Iris pigment epithelial cell (primary cell): ENCODE results near the gene RING1.
A peak's percentile ranks its signal among the peaks of the same experiment; 100 is the strongest.

ENCODE experiments used
- DNase-seq: peaks from one replicate; pipeline ENCODE4 v3.0.0-alpha.2; 2011; ENCODE audit warnings: low read depth

Gene RING1

DNA sequence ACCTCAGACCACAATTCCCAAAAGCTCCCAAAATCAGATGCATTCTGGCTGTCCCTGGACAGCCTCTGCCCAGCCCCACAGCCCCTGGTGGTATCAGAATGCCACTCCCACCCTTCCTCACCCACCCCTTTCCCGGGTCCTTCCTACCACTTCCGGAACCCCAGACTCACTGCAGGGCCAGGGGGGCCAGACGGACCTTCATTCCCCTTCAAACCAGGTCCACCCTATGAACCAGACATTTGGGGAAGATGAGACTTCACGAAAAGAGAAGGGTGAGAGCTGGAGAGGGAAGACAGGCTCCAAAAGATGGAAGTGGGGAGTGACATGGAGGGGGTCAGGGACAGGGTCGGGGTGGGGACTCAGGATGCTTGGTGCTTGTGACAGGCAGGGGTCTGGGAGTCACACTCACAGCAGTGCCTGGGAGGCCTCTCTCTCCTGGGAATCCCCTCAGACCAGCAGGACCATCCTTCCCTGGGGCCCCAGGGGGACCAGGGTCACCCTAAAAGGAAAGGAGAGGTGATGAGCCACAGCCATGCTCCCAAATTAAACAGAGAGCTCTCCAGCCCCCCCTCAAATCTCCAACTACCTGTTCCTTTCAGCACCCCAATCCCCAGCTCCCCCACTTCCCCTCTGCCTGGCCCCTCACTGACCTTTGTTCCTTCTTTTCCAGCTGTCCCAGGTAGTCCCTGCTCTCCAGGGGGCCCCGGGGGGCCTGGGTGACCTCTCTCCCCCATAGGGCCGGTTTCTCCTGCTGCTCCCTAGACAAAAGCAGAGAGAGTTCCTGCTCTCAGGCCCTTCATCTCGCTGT, 36.2 kb upstream of the RING1 start:
- DNase-seq, result no peak

DNA sequence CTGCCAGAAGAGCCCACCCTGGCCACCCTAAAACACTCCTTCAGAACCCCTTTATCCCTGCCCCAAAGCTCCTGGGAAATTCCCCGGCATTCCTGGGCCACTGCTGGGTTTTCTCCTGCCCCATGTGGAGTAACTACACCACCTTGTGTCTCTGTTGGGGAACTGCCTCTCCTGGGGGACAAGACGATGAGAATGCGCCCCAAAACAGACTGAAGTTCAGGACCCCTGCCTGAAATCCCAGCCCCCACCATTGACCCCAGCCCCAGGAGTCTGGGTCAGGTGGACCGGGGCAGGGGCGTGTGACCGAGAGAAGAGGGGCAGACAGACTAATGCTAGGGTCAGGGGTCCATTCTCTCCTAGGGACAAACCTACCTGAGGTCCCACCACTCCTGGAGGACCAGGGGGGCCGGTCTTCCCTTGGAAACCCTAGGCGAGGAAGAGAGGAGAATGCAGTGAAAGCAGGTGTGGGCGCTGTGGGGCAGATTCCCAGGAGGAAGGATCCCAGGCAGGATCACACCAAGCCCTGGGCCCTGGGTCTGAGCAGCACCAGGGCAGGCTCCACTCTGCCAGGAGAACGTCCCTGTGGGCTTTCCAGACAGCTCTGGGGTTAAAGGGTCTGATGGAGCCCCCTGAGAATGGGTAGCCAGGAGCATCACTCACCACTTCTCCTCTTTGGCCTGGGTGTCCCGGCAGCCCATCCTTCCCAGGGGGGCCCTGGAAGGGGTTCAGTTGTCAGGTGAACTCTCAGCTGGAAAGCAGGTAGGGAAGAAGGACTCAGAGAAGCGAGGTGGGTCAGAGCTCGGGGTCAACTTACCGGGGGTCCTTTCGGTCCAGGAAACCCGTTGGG, 35.4 kb upstream of the RING1 start:
- DNase-seq, result peak; percentile 47

DNA sequence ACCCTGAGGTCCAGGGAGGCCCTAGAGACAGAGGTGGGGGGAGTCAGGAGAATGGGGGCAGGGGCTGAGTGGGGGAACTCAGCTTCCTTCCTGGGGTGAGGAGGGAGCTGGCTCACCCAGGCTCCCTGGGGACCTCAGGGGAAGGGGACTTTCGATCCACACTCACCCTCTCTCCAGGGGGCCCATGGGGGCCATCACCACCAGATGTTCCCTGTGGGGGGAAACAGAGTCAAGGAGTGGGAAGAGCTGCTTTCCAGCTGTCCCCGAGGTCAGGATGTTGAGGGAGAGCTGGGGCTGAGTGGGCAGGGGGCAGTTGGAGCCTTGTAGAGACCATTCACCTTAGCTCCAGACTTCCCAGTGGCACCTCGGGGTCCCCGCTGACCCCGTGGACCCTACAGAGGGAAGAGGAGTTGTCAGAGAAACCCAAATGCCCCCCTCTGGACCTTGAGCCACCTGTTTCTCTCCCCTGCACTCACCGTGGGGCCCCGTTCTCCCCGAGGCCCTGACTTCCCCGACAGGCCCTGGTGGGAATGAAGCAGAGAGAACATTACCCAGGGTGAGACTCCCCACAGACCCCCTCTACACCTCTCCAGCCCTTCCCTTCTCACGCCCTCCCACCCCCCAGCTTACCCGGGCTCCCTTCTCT, 34.6 kb upstream of the RING1 start:
- no peak for DNase-seq

DNA sequence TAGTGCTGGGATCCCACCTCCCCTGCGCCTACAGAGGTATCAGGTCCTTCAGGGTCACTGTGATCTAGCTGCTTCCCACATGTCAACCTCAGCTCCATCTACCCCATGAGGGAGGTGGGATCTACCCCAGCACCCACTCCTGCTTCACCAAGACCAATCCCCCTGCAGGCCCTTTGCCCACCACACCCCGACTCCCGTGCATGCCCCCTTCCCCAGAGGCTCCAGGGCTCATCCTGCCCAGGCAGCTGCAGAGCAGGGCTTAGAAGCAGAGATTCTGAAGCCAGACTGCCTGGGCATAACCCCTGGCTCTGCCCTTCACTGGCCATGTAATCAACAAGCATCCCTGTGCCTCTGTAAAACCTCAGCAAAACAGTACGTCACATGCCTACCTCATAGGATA, 33.5 kb upstream of the RING1 start:
- no peak for DNase-seq

DNA sequence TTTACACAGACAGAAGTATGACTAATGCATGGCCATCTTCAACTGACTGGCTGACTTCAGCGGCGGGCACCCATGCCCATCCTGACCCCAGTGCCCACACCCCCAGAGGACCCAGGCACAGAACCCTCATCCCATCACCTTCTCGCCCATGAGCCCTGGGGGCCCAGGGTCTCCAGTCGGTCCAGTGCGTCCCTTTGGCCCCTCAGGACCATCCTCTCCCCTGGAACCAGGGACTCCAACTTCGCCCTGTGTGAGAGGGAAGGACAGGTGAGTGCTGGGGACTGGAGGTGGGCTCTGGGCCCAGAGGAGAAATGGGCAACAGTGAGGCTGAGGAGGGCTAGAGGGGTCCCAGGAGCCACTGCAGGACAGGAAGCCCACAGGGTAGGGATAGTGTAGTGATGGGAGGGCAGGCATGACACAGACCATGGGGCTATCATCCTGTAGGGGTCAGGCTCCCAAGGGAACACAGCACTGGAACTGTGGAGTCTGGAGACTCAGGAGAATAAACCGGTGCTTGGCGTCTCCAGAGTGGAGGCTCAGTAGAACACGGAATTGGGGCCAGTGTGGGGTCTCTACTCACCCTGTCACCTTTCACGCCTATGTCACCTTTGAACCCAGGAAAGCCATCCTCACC, 32.7 kb upstream of the RING1 start:
- DNase-seq, result no peak

DNA sequence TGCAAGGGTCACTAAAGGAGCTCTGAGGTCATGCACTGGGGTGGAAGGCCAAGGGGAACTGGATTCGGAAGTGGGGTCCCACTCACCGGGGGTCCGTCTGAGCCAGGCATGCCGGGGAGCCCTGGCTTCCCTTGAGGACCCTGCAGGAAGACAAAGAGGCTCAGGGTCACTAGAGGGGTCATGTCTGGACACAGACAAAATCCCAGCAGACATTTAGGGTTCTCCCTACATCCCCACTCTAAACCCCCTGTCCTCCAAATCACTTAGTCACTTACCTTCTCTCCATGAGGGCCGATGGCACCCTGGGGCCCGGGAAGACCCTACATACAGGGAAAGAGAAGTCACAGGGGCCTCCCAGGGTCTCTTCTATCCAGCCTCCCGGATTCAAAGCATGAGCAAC, 31.4 kb upstream of the RING1 start:
- DNase-seq, result no peak

DNA sequence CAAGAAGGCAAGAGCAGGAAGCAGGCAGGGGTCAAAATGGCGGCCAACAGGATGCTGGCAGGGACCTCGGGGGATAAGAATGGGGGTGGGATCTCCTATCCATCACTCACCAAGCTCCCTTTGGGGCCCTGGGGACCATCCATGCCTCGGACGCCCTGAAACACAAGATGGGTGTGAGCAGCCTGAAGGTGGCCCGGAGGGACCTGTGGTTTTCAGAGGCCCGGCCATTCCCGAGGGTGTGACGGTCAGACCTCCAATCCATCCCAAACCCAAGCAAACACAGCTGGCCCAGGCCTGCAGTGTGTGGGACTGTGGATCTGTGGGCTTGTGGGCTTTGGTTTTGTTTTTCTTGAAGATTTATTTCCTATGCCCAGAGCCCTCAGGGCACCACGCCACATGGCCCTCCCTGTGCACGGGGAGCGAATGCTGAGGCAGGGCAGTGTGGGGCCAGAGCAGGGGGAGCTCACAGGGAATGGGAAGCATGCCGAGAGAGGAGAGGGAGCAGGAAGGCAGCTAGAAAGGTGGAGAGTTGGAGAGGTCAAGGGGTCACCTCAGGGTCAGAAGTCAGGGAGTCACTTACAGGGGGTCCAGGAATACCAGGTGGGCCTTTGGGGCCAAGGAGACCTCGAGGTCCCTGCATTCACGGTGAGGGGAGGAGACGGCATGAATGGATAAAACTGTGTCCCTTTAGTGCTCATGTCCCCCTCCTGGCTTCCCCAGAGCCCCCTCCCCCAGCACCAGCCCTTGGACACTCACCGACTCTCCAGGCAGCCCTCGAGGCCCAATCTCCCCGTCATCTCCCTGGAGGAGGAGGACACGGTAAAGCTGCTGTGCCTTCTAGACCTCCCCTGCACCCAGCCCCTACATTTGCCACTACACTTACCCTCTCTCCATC, 30.5 kb upstream of the RING1 start:
- DNase-seq, result no peak

DNA sequence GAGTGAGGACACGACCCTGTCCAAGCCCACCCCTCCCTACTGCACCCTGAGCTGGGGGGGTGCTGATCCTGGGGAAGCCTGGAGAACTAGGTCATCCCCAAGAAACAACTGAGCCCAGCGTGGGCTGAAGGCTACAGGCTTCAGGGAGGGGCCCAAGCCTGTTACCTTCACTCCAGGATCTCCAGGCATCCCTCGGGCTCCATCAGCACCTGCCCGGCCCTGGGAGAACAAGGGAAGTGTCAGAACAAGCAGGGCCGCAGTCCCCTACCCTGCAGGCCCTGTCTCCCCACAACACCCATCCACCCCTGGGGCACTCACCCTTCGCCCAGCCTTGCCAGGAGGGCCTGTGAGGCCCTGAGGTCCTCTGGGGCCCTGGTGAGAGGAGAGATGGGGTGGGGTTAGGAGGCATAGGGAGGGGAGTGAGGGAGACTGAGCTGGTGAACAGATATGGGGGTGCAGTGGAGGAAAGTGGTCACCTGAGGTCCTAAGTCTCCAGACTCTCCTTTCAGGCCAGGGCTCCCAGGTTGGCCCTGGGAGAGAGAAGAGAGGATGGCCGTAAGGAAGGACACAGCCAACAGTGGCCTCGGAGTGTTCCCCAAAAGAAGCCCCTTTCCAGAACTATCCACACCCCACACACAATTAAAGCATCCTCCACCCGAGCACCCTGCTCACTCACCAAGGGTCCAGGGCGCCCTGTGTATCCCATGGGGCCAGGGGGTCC, 29.4 kb upstream of the RING1 start:
- DNase-seq, result no peak

DNA sequence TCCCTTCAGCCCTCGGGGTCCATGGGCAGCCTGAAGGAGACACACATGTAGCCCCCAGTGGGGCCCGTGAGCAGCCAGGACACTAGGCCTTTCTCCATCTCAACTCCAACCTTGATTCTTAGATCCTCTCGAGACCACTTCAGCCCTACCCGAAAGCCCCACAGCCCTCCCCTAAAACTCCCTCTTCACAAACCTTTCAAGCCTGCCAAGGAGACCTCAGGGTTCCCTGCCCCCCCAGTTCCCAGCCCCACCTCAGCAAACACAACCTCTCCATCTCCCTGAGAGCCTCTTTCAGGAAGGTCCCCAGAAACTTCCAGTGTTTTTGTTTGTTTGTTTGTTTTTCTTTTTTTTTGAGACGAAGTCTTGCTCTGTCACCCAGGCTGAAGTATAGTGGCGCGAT, 27.2 kb upstream of the RING1 start:
- no peak for DNase-seq

DNA sequence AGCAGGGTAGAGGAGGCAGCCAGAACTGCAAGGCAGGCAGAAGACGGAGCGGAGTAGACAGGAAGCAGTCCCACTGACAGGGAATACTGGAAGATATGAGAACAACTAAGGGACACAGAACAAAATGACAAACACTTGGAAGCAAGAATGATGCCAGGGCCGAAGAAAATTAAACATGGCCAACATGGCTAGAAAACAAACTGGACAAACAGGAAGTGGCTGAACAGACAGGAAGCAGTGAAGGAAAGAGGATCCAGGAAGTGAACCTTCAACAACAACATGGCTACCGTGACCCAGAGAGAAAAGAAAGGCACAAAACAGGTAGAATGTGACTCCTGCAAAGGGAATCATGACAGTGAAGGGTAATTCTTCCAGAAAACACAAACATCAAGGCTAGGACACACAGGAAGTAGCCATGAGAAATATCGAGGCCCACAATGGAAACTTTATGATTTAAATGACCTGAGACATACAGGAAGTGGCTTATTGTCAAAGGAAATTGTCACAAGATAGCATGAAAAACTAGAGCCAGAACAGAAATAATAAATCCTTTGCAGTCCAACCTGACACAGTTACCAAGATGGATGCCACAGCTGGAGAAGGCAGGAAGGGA, 25.1 kb upstream of the RING1 start:
- no peak for DNase-seq

DNA sequence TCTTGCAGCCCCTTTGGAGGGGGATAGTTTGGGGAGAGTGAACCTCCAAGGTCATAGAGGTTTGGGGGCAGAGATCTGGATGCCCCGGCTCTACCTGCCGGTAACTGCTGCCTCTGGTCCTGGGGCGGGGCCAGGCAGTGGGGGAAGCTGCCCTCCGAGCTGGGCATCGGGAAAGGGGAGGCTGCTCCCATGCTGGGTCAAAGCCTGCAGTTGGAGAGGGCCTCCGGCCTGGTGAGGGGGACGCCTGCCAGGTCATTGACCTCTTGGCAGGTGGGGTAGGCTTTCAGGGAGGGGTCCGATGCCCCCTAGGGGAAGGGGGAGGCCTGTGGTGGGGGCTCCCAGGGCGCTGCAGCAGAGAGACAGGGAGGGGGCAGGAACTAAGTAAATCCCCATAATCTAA, 23.1 kb upstream of the RING1 start:
- DNase-seq, result no peak

DNA sequence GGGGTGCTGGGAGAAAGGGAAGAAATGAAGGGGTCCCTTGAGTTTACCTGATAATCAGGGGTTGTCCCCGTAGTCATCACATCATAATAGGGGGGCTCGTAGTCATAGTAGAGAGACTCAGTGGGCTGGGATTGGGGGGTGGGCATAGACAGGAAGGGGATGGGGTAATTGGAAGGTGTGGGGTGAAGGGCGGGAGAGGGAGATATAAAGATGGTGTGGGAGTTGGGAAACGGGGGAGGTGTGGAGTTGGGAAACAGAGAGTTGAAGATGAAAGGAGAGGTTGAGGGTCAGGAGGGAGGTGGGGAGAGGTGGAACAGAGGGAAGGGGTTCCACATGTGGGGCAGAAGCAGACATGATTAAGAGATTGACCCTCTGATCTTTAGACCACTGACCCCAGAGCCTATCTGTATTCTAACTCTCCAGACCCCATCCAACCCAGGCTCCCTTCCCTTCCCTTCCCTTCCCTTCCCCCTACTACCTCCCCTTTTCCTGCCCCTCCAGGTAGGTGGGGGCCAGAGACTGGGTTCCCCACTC, 22.6 kb upstream of the RING1 start:
- no peak for DNase-seq

DNA sequence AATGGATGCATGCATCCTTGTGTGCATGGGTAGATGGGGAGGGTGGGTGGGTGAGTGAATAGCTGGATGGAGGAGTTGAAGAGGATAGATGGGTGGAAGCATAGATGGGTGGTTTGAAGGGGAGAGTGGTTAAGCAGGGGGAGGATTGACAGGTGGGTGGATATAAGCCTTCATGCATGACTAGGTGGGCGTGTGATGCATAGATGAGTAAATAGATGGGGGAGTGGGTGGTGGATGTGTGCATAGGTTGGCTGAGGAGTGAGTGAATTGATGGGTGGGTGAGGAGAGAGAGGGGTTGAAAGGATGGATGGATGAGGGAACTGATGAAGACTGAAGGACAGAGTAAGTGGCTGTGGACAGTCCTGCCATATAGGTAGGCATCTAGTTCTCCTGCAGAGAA, 20.5 kb upstream of the RING1 start:
- no peak for DNase-seq

DNA sequence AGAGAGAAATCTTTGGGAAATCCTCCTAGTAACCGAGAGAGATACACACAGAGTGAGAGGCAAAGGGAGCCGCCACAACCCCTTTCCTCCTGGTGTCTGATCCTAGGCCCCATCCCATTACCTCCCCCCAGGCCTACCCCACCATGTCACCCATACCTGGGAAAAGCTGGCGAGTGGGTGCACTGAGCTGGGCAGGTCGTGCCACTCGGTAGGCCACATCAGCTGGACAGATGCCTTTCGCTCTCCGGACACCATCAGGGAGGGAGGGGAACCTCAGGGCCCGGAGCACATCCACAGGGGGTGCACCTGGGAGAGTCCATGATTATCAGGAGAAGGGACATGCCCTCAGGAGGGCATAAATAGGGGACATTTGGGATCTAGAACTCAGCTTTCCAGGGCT, 19.1 kb upstream of the RING1 start:
- DNase-seq, result no peak

DNA sequence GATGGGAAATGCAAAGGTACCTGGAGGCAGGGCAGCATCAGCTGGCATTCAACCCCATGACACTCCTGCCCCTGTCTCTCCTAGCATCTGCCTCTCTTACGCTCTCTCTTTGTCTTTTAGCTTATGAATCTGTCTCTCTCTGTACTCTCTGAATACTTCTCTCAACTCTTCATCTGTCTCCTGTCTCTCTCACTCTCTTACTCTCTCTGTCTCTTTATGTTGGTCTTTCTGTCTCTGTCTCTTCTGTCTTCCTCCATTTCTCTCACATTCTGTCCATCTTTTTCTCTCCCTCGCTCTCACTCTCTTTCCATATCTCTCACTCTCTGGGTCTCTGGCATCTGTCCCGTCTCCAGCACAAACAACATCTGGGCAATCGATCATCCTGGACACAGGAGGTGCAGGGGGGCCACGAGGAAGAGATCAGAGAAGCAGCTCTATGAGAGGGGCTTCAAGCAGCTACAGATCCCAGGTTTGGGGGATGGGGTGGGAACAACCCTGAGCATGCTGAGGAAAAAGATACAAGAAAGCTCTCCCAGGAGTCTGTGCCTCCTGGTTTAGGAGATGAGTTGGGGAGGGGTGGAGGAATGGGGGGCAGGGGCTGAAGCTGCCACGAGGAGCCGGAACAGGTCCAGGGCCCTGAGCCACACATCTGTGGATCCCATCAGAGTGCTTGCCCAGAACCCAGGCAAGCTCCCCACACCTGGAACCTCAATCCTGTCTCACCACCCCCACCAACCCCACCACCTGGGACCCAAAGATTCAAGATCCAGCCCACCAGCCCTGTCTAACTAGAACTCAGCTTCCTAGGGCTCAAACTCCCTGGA, 18.5 kb upstream of the RING1 start:
- DNase-seq, result no peak

DNA sequence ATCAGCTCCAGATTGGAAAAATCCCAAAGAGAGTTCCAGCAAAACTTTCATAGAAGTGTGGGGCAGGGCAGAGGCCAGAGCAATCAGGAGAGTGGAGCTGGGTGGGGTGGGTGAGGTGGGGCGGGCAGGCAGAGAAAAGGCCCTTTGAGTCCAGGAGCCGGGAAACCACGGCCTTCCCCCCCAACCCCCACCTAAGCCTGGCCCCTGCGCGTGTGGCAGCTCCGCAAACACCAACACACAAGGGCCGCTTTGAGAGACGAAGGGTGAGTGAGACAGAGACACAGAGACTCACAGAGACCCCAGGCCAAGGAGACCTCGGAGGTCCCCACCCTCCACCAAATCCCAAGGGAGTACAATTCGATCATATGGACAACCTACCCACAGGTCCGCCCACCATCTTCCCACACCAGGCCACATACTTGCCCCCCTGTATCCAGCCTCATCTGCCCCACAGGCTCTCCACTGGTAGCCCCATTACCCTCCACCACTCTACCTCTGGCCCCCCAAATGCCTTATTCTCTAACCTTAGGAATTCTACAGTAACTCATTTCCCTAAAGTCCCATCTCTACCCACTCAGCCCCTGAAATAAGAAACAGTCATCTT, 17.7 kb upstream of the RING1 start:
- no peak for DNase-seq

DNA sequence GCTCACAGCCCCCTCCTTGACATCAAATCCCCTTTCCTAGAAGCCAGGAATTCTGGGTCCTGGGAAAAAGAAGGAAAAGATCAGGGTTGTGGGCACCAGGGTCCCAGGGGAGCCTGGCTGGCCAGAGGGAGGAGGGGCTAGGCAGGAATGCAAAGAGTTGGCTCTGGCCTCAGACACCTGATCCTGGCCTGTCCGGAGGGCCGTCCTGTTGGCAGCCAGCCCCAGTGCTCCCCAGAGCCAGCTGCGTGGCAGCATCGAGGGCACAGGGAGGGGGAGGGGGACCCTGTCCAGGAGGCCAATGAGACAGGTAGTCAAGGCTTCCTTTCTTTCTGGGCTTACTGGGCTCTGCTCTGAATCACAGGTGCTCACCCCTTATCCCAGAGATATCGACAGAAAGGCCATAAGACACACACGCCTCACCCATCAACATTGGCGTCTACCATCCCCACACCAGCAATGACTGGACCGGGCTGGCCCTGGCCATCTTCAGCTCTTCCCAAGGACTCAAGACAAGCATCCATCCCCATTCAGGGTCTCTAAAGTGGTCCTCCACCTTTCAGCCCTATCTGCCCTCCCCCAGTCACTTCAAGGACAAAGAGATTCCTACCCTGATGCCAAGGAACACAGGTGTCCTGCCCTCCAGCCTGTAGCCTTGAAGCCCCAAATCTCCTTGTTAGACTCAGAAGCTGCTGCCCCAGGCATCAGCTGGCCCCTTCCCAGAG, 16.8 kb upstream of the RING1 start:
- no peak for DNase-seq

DNA sequence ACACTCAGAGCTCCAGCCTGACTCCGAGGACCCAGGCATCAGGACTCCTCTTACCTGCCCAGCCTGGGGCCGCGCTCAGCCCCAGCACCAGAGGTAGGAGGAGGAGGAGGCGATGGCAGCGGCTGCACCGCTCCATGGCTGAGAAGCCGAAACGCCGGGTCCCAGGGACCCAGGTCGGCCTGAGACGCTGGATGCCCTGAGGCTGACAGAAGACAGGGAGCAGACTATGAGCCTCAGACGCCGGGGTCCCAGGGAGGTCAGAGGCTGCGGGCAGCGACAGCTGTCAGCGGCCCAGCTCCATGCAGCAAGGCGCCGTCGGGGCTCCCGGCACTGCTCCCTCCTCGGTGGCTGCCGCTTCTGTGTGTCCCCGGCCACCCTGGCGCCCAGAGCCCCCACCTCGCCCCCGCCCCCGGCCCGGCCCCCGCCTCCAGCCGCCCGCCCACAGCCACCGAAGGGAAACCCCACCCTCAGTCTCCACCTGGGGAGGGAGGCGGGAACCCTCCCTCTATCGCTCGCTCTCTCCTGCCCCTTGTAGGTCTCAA, 16.1 kb upstream of the RING1 start, which contains the start of gene COL11A2:
TSS of gene COL11A2 (minus strand) at position 363 of the 542 bp plus-strand sequence. CDS start at position 136, 227 bp downstream.
- DNase-seq, result no peak
